Stimulated activated naive B cell treated with anti-CD40 and anti-IgM and Interleukin-4, amounts not matched to agents 10 μg/mL and 1 μg/mL and 100 μg/mL, for 72 hours (primary cell): ENCODE measurements around the gene CNDP1.
"Not testable (repeated sequence)": the region's sequence is repeated elsewhere in the genome, so short reads cannot be mapped to it uniquely, and the experiment has no call there.

Source experiments
- ATAC-seq, 2 donors: fragments of 150-1000 bp; cut with Tn5 transposase; replicated peaks; 2 replicates each; pipeline ENCODE4 v1.10.0; 2021; ENCODE audit warnings: moderate library complexity in 1 of 2
- DNase-seq: peaks from one replicate; pipeline ENCODE4 v3.0.0; 2021
- H3K27ac Mint-ChIP-seq: one replicate; pipeline ENCODE4 v1.8.0; 2022; ENCODE audit warnings: mild to moderate bottlenecking, mixed read lengths
- H3K27me3 Mint-ChIP-seq, 2 donors: one replicate each; pipeline ENCODE4 v1.8.0; 2022; ENCODE audit warnings: mixed read lengths in 2 of 2
- H3K36me3 Mint-ChIP-seq, 2 donors: one replicate each; pipeline ENCODE4 v1.8.0; 2022; ENCODE audit warnings: mixed read lengths in 2 of 2, mild to moderate bottlenecking in 1 of 2
- H3K4me1 Mint-ChIP-seq, 2 donors: one replicate each; pipeline ENCODE4 v1.8.0; 2022; ENCODE audit warnings: mixed read lengths in 2 of 2, mild to moderate bottlenecking in 1 of 2
- H3K4me3 Mint-ChIP-seq, 2 donors: one replicate each; pipeline ENCODE4 v1.8.0; 2022; ENCODE audit warnings: mild to moderate bottlenecking in 2 of 2, mixed read lengths in 2 of 2, moderate library complexity in 1 of 2
- H3K9me3 Mint-ChIP-seq, 2 donors: one replicate each; pipeline ENCODE4 v1.8.0; 2022; ENCODE audit warnings: mixed read lengths in 2 of 2, mild to moderate bottlenecking in 1 of 2

The CNDP1 gene

GRCh38 chr18:74558096-74558495, 23.8 kb downstream of the CNDP1 start:
- Mint-ChIP-seq H3K4me1 (no peaks in the 10 kb centered on the region), H3K36me3 (no peaks in the 10 kb centered on the region), H3K9me3 (no peaks in the 10 kb centered on the region), H3K4me3 (no peak overlapping the region), H3K27ac (no peak overlapping the region), H3K27me3 (peaks cover 13 to 14% of the 10 kb centered on the region in 2 donors)
- no peak for ATAC-seq
- no peak for DNase-seq

GRCh38 chr18:74562131-74562730, 27.9 kb downstream of the CNDP1 start:
- no peak overlapping the region for H3K27ac Mint-ChIP-seq
- peaks cover 6 to 18% of the 10 kb centered on the region in 2 donors for H3K36me3 Mint-ChIP-seq
- peaks cover 12 to 14% of the 10 kb centered on the region in 2 donors for H3K9me3 Mint-ChIP-seq
- H3K27me3 Mint-ChIP-seq, result peaks cover 0 to 13% of the 10 kb centered on the region in 2 donors
- DNase-seq, result no peak
- no peak overlapping the region for H3K4me3 Mint-ChIP-seq
- ATAC-seq, result no peak
- H3K4me1 Mint-ChIP-seq, result no peaks in the 10 kb centered on the region

DNA sequence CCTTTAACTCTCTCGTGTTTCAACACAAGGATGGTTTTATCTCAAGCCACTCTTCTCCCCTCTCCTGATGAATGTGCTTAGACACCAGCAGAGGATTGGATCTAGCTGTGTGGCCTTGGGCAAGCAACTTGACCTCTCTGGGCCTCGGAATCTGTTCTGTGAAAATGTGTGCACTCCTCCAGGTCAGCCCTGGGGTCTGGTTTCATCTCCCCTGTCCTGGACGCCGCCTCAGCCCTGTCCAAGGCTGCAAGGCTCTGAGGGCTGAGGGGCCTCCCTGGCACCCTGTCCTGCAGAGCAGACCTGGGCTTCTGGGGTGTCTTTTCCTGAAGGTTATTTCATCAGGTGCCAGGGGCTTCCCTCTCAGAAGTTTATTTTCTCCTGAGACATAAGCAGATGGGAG, 28.5 kb downstream of the CNDP1 start:
- H3K27ac Mint-ChIP-seq, result no peak overlapping the region
- H3K4me3 Mint-ChIP-seq, result no peak overlapping the region
- peaks cover 3 to 5% of the 10 kb centered on the region in 2 donors for H3K4me1 Mint-ChIP-seq
- peaks cover 6 to 22% of the 10 kb centered on the region in 2 donors for H3K36me3 Mint-ChIP-seq
- peaks cover 16 to 18% of the 10 kb centered on the region in 2 donors for H3K9me3 Mint-ChIP-seq
- DNase-seq, result no peak
- peaks cover 0 to 11% of the 10 kb centered on the region in 2 donors for H3K27me3 Mint-ChIP-seq
- ATAC-seq, result no peak

DNA sequence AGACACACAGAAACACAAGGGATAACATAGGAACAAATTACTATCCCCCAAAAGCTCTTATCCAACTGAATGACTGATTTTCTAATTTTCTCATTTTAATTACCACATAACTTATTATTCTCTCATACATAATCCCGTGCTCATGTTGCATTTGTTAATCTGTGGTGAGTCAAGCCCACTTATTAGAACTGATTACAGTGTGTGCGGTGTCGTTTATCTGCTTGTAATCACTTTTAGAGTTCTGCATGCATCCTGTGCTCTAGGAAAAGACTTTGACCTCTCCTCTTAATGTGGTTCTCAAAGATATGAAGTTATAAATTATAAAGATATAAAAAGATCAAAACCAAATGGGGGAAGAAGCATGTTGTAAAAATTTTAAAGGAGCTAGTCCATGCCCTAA, 29.7 kb downstream of the CNDP1 start:
- H3K27me3 Mint-ChIP-seq, result peaks cover 10 to 18% of the 10 kb centered on the region in 2 donors
- peaks cover 16 to 18% of the 10 kb centered on the region in 2 donors for H3K9me3 Mint-ChIP-seq
- peaks cover 6 to 28% of the 10 kb centered on the region in 2 donors for H3K36me3 Mint-ChIP-seq
- DNase-seq (no peak), ATAC-seq (no peak)
- peaks cover 13% of the 10 kb centered on the region in 2 donors for H3K4me1 Mint-ChIP-seq
- H3K4me3 Mint-ChIP-seq, result no peak overlapping the region
- H3K27ac Mint-ChIP-seq, result no peak overlapping the region

DNA sequence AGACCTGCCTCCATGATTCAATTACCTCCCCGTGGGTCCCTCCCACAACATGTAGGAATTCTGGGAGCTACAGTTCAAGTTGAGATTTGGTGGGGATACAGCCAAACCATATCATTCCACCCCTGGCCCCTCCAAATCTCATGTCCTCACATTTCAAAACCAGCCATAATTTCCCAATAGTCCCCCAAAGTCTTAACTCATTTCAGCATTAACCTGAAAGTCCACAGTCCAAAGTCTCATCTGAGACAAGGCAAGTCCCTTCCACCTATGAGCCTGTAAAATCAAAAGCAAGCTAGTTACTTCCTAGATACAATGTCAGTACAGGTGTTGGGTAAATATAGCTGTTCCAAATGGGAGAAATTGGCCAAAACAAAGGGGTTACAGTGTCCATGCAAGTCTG, 30.9 kb downstream of the CNDP1 start:
- not testable (repeated sequence) for DNase-seq, ATAC-seq, H3K4me3 Mint-ChIP-seq, H3K27ac Mint-ChIP-seq
- H3K4me1 Mint-ChIP-seq, result peaks cover 13% of the 10 kb centered on the region in 2 donors
- peaks cover 6 to 28% of the 10 kb centered on the region in 2 donors for H3K36me3 Mint-ChIP-seq
- H3K9me3 Mint-ChIP-seq, result peaks cover 16 to 18% of the 10 kb centered on the region in 2 donors
- H3K27me3 Mint-ChIP-seq, result peaks cover 18 to 21% of the 10 kb centered on the region in 2 donors

DNA sequence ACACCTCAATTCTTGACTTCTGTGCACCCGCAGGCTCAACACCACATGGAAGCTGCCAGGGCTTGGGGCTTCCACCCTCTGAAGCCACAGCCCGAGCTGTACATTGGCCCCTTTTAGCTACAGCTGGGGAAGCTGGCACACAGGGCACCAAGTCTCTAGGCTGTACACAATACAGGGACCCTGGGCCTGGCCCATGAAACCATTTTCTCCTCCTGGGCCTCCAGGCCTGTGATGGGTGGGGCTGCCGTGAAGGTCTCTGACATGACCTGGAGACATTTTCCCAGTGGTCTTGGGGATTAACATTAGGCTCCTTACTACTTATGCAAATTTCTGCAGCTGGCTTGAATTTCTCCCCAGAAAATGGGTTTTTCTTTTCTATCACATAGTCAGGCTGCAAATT, 31.7 kb downstream of the CNDP1 start:
- H3K4me1 Mint-ChIP-seq, result peaks cover 13% of the 10 kb centered on the region in 2 donors
- H3K36me3 Mint-ChIP-seq, result peaks cover 6 to 28% of the 10 kb centered on the region in 2 donors
- not testable (repeated sequence) for H3K27ac Mint-ChIP-seq, DNase-seq, ATAC-seq, H3K4me3 Mint-ChIP-seq
- H3K27me3 Mint-ChIP-seq, result peaks cover 18 to 27% of the 10 kb centered on the region in 2 donors
- H3K9me3 Mint-ChIP-seq, result peaks cover 16 to 18% of the 10 kb centered on the region in 2 donors

DNA sequence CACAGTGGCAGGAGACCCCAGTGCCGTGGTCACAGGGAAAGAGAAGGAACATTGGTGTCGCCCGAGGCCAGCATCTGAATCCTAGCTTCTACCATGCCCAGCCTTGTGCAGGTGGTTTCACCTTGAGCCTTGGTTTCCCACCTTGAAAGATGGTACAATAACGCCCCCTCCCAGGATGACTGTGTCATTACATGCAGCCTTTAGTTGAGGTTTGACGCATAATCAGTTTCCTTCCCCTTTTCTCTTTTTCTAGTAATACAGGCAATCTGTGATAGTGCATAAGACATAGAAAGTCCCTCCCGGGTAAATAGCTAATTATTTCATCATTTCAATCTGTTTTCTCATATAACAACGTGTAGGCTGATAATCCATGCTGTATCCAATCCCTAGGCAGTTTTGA, 33.5 kb downstream of the CNDP1 start:
- DNase-seq, result peak; percentile 13
- Mint-ChIP-seq H3K9me3 (peaks cover 16 to 18% of the 10 kb centered on the region in 2 donors), H3K4me3 (no peak overlapping the region), H3K4me1 (peaks cover 13% of the 10 kb centered on the region in 2 donors), H3K27me3 (peaks cover 18 to 27% of the 10 kb centered on the region in 2 donors), H3K36me3 (peaks cover 6 to 28% of the 10 kb centered on the region in 2 donors), H3K27ac (peak overlapping the region; percentile 22)
- ATAC-seq, result peak; percentile 70 to 90

DNA sequence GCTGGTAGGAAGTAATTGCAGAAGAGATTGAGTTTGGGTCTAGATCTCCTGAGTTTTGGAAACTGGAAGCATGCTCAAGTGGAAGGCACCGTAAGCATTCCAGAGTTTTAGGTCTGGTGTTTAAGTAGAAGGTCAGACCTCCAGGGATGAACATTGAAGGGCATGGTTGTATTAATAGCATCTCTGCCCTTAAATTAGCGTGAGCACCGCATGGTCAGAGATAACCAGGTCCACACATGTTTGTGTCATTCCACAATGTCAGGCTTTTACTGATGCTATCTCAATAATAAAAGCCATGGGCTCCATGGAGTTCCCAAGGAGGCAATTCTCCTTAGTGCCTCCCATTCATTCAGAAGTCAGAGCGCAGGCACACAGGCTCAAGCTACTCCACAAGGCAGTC, 35.1 kb downstream of the CNDP1 start:
- H3K27ac Mint-ChIP-seq, result no peak overlapping the region
- peaks cover 24 to 31% of the 10 kb centered on the region in 2 donors for H3K27me3 Mint-ChIP-seq
- no peak for ATAC-seq
- H3K4me1 Mint-ChIP-seq, result peaks cover 13% of the 10 kb centered on the region in 2 donors
- no peak for DNase-seq
- H3K36me3 Mint-ChIP-seq, result peaks cover 6 to 28% of the 10 kb centered on the region in 2 donors
- H3K9me3 Mint-ChIP-seq, result peaks cover 16 to 18% of the 10 kb centered on the region in 2 donors
- H3K4me3 Mint-ChIP-seq, result no peak overlapping the region

DNA sequence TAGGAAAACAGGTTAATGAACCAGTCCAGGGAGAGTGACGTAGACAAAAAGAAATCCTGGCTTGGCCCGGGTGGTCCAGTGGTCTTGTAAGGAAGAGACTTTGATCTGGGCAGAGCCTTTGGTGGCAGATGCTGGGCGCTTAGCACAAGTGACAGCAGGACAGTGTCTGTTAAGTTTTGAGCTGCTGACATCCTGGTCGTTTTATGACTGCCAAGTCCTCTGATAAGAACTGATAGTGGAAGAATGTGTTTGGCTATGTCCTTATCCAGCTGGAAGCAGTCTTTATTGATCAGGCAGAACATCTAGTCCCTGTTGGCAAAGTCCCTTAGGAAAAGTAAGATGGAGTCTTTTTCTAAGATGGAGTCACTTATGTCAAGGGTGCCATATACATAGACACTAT, 36.0 kb downstream of the CNDP1 start:
- Mint-ChIP-seq H3K9me3 (peaks cover 15% of the 10 kb centered on the region in 2 donors), H3K27ac (no peak overlapping the region), H3K4me3 (no peak overlapping the region), H3K27me3 (peaks cover 30 to 32% of the 10 kb centered on the region in 2 donors), H3K36me3 (peaks cover 6 to 22% of the 10 kb centered on the region in 2 donors), H3K4me1 (peaks cover 13 to 16% of the 10 kb centered on the region in 2 donors)
- ATAC-seq, result no peak
- no peak for DNase-seq

GRCh38 chr18:74571895-74572680, 37.8 kb downstream of the CNDP1 start:
- Mint-ChIP-seq H3K4me3 (no peak overlapping the region), H3K27me3 (peaks cover 30 to 31% of the 10 kb centered on the region in 2 donors), H3K36me3 (peaks cover 0 to 11% of the 10 kb centered on the region in 2 donors), H3K9me3 (peaks cover 6% of the 10 kb centered on the region in 2 donors), H3K27ac (no peak overlapping the region), H3K4me1 (peaks cover 13 to 16% of the 10 kb centered on the region in 2 donors)
- no peak for ATAC-seq
- no peak for DNase-seq

DNA sequence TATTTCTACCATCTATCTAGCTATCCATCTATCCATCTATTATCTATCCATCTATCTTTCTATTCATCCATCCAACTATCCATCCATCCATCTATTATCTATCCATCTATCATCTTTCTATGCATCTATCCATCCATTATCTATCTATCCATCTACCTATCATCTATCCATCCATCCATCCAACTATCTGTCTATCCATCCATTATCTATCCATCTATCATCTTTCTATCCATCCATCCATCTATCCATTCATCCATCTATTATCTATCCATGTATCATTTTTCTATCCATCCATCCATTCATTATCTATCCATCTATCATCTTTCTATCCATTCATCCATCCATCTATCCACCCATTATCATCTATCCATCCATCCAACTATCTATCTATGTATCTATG, 38.8 kb downstream of the CNDP1 start:
- peaks cover 27 to 29% of the 10 kb centered on the region in 2 donors for H3K27me3 Mint-ChIP-seq
- ATAC-seq (no peak), DNase-seq (no peak)
- H3K36me3 Mint-ChIP-seq, result peaks cover 0 to 5% of the 10 kb centered on the region in 2 donors
- no peaks in the 10 kb centered on the region for H3K9me3 Mint-ChIP-seq
- H3K4me1 Mint-ChIP-seq, result peaks cover 5 to 11% of the 10 kb centered on the region in 2 donors
- H3K27ac Mint-ChIP-seq, result no peak overlapping the region
- no peak overlapping the region for H3K4me3 Mint-ChIP-seq

GRCh38 chr18:74574916-74575315, 40.6 kb downstream of the CNDP1 start:
- no peak for ATAC-seq
- H3K27me3 Mint-ChIP-seq, result peaks cover 26 to 27% of the 10 kb centered on the region in 2 donors
- H3K27ac Mint-ChIP-seq, result no peak overlapping the region
- no peaks in the 10 kb centered on the region for H3K36me3 Mint-ChIP-seq
- H3K4me1 Mint-ChIP-seq, result peaks cover 0 to 3% of the 10 kb centered on the region in 2 donors
- no peak overlapping the region for H3K4me3 Mint-ChIP-seq
- H3K9me3 Mint-ChIP-seq, result no peaks in the 10 kb centered on the region
- DNase-seq, result no peak

GRCh38 chr18:74577019-74577418, 42.7 kb downstream of the CNDP1 start:
- DNase-seq (no peak), ATAC-seq (no peak)
- H3K4me1 Mint-ChIP-seq, result peaks cover 0 to 3% of the 10 kb centered on the region in 2 donors
- H3K4me3 Mint-ChIP-seq, result no peak overlapping the region
- peaks cover 31 to 45% of the 10 kb centered on the region in 2 donors for H3K27me3 Mint-ChIP-seq
- H3K9me3 Mint-ChIP-seq, result no peaks in the 10 kb centered on the region
- no peaks in the 10 kb centered on the region for H3K36me3 Mint-ChIP-seq
- no peak overlapping the region for H3K27ac Mint-ChIP-seq

DNA sequence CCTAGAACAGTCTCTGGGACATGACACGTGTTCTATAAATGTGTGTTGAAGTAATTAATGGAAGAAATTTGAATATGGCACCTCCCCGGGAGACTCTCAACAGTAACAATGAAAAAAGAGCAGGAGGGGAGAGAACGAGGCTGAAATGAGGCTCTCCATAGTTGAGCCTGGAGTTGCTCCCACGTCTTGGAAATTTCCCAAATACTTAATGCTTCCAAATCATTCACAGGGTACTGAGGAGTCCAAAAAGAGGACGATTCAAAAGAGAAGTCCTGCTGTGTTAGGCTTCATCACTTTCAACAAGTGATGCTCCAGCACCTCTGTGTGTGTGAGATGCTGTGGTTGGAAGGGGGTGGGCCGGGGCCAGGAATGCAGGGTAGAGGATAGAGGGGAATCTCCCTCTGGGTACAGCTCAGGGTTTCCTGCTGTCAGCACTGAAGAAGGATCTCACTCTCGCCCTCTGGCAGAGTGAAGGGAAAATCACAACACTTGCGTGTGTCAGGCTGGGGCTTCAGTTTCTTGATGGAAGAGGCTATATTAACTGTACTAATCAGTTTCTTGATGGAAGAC, 45.3 kb downstream of the CNDP1 start:
- peaks cover 0 to 2% of the 10 kb centered on the region in 2 donors for H3K4me1 Mint-ChIP-seq
- no peak for DNase-seq

More for the DNA sequence above, 45.3 kb downstream of the CNDP1 start:
- ATAC-seq, result no peak
- H3K27ac Mint-ChIP-seq, result no peak overlapping the region
- no peaks in the 10 kb centered on the region for H3K9me3 Mint-ChIP-seq
- H3K4me3 Mint-ChIP-seq, result no peak overlapping the region
- H3K36me3 Mint-ChIP-seq, result no peaks in the 10 kb centered on the region
- H3K27me3 Mint-ChIP-seq, result peaks cover 39 to 51% of the 10 kb centered on the region in 2 donors
